MV-4-11 (cell line): ENCODE results near the gene TGFB1.
"Not testable (repeated sequence)": the region's sequence is repeated elsewhere in the genome, so short reads cannot be mapped to it uniquely, and the experiment has no call there.

Experiments used
- DNase-seq: peaks from one replicate; lab custom pipeline; 2025; lab: John Stamatoyannopoulos, UW

TGFB1 gene

DNA sequence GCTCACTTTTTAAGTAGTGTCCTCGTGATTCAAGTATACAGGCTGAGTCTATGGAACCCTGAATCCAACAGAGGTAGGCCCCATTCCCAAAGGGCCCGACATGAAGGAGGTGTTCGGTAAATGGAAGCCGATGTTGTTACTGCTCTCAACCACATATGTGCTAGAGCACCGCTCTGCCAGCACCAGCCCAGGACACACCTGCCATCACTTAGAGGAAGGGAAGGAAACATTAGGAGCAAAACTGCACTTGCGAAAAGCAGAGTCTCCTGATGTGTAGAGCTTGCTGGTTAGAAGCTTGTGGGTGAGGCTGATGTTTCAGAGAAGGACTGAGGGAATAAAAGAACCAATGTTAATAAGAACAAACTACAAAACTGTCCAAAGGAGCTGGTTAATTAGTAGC is 53.2 kb downstream of the TGFB1 start:
- no peak for DNase-seq

DNA sequence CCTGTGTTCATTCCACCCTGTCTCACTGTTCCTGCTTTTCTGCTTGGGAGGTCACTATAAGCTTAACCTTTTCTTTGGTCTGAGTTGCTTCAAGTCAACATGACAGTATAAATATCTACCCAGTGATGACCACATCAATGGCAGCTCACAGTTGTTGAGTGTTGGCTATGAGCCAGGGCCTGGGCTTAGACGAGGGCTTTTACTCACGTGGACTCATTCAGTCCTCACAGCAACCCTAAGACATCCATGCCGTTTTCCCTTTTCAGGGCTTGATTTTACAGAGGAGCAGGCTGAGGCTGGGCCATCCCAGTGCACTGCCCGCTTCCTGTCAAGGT is 54.0 kb downstream of the TGFB1 start:
- DNase-seq: no peak

DNA sequence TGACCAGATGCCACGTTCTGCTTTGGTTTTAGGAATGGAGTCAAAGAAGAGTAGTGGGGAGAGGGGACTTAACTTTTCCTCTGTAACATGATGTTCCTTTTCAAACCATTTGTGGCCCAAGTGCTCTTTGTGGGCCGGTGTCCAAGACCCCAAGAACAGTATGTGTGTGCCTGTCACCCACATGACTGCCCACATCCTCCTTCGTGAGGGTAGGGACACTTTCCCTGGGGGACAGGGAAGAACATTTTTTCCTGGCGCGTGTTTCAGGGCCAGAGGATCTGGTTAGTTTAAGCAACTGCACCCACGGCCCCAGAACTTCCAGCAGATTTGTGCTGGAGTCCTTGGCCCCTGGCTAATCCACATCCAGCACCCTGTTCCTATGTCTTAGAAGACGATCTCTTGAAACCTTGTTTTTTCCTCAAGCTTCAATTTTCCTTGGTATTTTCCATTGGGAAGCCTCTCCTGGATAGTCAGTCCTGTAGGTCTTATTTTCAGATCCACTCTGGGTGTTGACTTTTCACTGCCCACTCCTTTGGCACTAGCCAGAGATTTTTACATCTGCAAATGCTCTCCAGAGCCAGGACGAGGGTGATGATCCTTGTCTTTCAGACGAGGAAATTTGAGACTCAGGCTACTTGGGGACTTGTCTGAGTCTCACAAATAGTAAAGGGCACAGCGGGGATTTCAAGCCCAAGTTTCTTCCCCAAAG is 54.5 kb downstream of the TGFB1 start:
- DNase-seq: no peak

DNA sequence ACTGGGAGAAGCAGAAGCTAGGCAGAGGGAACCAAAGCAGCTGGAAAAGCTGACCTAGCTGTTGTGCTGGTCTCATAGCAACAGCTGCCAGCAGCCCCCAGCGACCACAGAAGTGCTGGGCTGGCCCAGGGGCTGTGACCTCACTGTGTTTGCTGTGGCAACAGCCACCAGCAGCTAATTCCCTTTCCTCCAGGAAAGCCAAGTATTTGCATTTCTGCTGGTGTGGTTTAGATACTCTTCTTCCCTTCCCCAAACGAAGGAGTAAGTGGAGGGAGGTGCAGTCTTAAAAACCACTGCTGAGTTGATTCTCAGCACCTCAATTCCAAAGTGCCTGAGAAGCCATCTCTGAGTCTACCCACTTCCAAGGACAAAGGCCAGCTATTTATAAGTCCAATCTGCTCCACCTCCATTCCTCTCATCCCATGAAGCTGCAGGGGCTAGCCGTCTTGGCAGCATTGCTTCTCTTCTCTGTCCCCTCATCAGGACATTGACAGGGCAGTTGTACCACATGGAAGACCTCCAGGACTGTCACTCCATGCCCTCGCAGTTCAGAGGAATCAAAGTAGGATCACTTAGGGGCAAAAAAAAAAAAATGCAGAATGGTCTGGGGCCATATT is 55.3 kb downstream of the TGFB1 start:
- peak; percentile 95 for DNase-seq

DNA sequence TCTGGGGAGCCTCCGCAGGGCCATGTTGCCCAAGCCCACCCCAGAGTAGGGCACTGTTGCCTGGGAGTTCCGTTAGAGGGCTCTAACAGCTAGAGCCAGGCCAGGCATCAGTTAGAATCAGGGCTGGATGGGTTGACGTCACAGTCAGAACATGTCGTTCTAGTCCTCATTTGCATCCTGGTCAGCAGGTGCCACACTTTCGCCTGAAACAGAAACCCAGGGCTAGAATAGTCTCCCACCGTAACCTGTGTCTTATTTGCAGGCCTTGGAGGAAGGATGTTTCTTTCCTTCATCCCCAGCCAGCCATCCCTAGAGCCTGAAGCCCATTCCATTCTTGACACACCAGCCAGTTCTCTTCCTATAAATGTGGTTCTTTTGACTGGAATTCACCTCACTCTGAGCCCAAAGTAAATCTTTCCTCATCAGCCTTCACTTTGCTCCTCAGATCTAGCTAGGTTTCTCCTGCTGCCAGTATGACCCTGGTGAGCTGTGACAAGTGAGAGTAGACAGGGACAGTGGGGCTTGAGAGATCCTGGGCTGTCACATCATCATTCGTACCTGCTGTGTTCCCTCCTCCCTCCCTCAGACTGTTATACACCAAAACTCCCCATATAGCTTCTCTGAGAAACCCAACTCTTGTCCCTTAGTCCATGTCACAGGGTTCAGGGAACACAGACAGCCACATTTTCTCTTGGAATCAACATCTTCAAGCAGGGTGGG is 55.9 kb downstream of the TGFB1 start:
- no peak for DNase-seq

DNA sequence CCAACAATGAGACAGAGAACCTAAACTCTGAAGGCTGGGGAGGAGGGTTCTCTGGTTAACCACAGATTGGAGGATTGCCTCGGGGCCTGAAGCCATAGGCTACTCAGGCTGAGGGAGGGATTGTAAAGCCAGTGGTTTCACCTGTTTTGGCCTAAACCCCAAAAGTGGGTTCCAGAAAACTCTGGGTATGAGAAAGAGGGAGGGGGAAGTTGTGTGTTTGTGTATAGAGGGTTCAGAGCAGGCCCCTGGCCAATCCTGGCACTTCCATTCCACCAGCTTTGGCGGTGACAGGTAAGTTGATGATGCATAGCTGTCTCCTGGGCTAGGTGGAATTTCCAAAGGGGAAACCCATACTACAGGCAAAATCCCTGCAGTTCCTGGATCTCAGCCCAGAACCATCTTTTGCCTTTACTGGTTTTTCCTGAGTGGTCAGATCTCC is 57.3 kb downstream of the TGFB1 start:
- DNase-seq: peak; percentile 55

DNA sequence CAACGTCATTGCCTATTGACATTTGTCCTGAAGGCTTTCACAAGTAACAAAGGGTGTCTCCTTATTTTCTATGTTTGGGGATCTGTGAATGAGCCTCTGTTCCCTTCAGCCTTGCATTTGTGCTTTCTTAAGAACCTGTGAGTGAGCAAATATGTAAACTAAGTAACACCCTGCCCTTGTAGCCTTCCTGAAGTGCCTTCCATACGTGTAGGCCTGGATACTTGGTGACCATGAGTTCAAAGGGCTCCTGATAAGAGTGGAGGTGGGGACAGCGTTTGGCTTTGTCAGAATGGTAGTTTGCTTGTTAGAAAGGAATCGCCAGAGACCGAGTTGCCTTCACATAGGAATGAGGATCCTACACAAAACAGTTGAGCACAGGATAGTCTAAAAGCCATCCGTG is 58.2 kb downstream of the TGFB1 start:
- DNase-seq: no peak

DNA sequence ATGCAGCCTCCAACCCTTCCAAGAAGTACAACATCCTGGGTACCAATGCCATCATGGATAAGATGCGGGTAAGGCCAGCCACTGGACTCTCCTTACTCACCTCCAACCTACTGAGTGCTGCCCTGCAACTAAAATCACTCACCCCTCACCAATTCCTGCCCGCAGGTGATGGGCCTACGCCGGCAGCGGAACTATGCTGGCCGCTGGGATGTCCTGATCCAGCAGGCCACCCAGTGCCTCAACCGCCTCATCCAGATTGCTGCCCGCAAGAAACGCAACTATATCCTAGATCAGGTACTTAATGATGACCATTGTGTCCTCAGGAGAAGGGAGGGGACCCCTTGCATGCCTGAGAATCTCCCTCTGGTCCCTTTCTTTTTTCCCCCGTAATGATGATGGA is 59.3 kb downstream of the TGFB1 start:
- no peak for DNase-seq

DNA sequence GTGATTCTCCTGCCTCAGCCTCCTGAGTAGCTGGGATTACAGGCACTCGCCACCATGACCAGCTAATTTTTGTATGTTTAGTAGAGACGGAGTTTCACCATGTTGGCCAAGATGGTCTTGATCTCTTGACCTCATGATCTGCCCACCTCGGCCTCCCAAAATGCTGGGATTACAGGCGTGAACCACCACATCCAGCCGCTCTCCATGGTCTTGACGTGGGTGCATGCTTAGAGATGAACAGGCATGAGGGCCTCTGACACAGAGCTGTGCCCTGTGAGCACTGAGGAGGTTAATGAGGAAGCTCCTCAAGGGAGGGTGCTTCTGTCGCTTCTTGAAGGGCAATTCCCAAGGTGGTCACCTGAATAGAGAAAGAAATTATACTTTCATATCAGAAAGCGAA is 63.9 kb downstream of the TGFB1 start:
- not testable (repeated sequence) for DNase-seq

DNA sequence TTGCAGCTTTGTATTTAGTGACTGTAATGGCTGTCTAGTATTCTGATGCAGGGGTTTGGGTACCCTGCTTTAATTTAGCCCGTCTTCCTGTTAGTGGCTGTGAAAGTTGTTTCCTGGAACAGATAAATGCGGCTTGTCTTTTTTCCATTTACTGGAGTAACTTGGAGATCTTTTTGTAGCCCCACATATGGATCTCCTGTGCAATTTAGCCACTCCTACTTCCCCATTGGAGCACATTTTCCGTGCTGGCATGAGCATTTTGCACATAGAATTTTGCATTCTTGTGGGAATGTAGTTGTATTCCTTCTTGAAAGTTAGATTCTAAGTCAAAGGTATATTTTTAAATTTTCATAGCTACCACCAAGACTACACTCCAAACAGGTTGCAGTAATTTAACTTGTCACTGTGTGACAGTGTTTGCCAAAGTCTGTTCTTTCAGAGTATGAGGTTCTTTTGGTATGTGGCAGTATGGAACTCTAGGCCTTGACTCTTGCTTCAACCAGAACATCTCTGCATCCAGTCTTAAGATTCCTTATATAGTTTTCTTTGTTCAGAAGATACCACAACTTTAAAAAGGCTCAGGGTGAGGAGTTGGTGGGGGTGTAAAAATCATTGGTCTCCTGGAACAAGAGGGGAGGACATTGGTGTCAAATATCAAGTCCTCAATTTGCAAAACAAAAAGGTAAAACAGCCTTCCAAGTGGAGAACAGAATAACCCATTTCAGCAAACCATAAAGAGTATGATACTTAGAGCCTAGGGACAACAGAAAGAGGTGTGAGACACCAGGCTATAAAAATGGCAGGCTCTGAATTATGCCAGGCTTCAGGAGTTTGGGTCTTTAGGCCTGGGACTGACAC is 64.8 kb downstream of the TGFB1 start:
- DNase-seq: no peak
